NCI-H524 treated with DMSO at 0.1 percent for 48 hours (cell line): ENCODE measurements around the gene NRG3.
"Not testable (repeated sequence)": the region's sequence is repeated elsewhere in the genome, so short reads cannot be mapped to it uniquely, and the experiment has no call there.

Experiments
- DNase-seq: peaks from one replicate; lab custom pipeline; 2025; lab: John Stamatoyannopoulos, UW

NRG3 gene

GRCh38 chr10:82986216-82986615 lies 1111.2 kb downstream of the NRG3 start:
- DNase-seq = no peak

DNA sequence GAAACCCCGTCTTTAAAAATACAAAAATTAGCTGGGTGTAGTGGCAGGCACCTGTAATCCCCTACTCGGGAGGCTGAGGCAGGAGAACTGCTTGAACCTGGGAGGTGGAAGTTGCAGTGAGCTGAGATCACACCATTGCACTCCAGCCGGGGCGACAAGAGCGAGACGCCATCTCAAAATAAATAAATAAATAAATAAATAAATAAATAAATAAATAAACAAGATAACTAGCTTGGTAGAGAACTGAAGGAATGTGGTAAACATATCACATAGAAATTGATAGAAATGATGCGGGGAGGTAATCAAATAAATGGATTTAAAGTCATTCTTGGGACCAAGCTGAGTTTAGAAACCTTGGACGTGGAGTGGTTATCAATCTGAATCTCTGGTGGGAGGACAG lies 1131.5 kb downstream of the NRG3 start:
- not testable (repeated sequence) for DNase-seq

DNA sequence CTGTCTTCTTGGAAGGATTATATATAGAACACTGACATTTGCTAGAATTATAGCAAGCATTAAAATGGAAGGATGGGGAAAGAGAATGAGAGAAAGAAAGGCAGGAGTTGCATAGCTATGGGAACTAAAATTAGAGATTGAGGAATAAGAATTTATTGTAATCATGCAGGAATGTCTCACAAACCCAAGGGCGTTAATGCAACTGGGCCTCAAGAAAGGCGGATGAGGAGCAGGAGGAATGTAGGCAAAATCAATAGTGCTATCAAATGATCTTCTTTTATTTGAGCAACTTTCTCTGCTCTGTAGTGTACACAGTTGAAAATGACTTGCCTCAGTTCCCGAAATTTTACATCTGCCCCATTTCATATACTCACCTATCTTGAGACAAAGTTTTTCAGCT lies 1132.5 kb downstream of the NRG3 start:
- DNase-seq = no peak

DNA sequence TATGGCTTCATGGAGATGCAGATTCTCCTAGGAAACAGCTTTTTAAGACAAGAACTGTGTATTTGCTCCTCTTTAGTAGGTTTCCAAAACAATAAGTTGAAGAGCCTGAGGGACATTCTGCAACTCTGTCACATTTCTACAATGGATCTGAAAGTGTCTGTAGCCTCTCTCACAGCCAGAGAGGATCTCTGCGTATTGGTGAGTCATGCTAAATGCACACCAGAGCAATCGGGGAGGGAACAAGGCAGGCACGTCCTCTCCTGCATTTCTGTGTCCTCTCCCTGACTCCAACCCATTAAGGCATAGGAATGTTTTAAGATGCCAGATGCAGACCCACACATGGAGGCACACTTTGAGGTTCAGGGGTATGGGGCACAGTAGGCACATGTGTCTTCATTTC lies 1137.9 kb downstream of the NRG3 start:
- DNase-seq = no peak

DNA sequence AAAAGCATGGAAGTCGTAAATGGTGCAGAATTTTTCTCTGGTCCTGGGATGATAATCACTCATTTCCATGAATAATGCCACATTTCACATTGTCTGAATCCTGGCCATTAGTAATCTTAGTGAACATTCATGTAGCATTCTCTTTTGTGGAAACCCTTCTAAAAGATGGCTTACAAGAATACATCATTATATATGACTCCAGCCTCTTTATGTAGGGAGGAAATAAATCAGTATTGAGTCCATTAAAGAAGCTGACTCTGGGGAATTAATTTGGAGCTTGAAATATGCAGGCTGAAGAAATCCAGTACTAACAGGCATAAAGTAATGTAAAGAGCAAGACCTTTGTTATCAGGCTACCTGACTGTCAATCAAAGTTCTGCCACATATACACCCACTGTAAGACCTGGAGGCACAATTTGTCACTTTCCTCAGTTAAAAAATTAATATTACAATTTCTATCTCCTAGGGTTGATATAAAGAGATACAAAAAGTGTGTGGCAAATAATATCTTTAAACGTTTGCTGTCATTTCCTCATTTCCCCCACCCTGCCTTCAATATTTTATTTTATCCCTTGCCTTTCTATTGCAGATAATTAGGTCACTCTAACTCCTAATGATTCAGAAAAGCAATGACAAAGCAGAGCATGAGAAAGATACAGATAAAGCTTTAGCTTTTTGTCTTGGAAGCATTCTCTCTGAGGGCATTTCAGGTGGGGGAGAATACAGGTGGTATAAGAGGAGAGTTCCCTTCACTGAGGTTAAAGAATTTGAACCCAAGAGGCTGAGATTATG lies 1142.3 kb downstream of the NRG3 start:
- DNase-seq = no peak

DNA sequence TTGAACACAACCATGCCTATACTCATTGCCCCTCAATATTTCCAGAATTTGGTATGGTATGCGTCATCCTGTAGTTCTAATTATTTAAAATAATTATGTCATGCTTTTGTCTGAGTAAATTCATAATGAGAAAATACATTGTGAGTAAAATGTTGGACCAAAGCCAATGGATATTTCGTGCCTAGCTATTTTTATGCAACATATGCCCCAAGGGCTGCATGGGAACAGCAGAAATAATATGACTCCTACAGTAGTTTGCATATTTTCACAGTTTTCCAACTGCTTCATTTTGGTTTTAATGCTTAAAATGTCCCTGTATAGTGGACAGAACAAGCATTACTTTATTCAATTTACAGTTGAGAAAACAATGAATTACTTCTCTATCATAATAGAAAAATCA lies 1148.7 kb downstream of the NRG3 start:
- no peak for DNase-seq
